ENCODE measurements around the gene SHMT2. TPM values are rescaled to one million over a fixed set of nuclear protein-coding genes. Genes with fewer than 3 reads are reported as not detected.
A peak's percentile ranks its signal among the peaks of the same experiment; 100 is the strongest.

SHMT2 gene
- total RNA-seq, 1 donor from 2014 or later: 197 TPM

DNA sequence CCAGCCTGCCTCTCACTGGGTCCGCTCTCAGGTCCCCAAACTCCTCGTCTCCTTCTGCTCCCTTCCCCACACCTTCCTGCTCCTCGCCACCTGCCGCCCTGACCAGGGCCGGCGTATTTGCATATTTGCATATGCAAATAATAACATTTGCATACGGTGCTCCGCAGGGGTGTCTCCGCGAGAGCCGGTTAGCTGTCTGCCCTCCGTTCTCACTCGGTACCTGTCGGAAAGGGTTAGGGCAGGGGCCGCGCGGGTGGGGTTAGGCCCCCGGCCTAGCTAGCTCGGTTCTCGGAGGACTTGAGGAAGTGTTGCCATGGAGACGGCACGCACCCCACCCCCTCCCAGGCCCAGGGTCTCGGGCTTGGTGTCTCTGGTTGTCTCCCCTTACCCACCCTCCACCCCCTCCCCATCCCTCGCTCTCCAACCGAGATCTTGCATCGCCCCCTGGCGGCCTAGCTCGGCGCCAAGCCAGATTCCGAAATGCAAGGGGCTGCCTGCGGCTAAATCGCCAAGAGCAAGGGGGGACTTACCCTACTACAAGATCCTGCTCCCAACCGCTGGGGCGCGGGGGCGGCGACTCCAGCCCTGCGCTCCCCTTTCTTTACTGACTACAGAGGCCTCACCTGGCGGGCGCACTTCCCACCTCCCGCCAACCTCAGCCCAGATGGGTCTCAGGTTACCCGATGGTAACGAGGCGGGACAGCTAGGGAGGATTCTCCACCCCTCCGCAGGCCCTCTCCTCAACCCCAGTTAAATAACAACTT lies 13.4 kb downstream of the SHMT2 start:
- Histone ChIP-seq H3K4me3 (ENCODE audit: insufficient read depth, low read depth, low read length) (peak overlapping the region; percentile 17), H3K79me2 (ENCODE audit: insufficient read depth, low read length) (no peaks in the 10 kb centered on the region), H3K4me1 (ENCODE audit: insufficient read depth, low read length) (peaks cover 30% of the 10 kb centered on the region), H3K27ac (ENCODE audit: low read depth, low read length) (no peak overlapping the region), H3K27me3 (ENCODE audit: insufficient read depth, low read length) (peaks cover 25% of the 10 kb centered on the region), H3K9me3 (ENCODE audit: insufficient read depth, low read depth, low read length) (no peaks in the 10 kb centered on the region), H3K9ac (ENCODE audit: low read length) (peak overlapping the region; percentile 20), H3K36me3 (ENCODE audit: insufficient read depth, low read length) (no peaks in the 10 kb centered on the region), H3K4me2 (ENCODE audit: low read length) (peak overlapping the region; percentile 88), H4K20me1 (ENCODE audit: insufficient read depth, low read length) (peaks cover 14% of the 10 kb centered on the region), H2AFZ (ENCODE audit: low read depth, low read length) (no peak overlapping the region)
- H3K9me3 Mint-ChIP-seq (ENCODE audit: unreplicated experiment): no peaks in the 10 kb centered on the region
- TF ChIP-seq EZH2 (IDR thresholded peaks at IDR 0.05; ENCODE audit: insufficient read depth, low read length) (no peak), CTCF (IDR thresholded peaks at IDR 0.05; ENCODE audit: insufficient read depth, low read depth, low read length) (peak; percentile 28)
- no peak for FAIRE-seq
- H3K4me3 Mint-ChIP-seq (ENCODE audit: unreplicated experiment): peak overlapping the region; percentile 46
- H3K4me1 Mint-ChIP-seq (ENCODE audit: low read depth, unreplicated experiment): peaks cover 21% of the 10 kb centered on the region
- H3K36me3 Mint-ChIP-seq (ENCODE audit: low read depth, unreplicated experiment): peaks cover 6% of the 10 kb centered on the region
- H3K27me3 Mint-ChIP-seq (ENCODE audit: low read depth, unreplicated experiment): peaks cover 30% of the 10 kb centered on the region
- no peak for DNase-seq (ENCODE audit: low read depth)
- H3K27ac Mint-ChIP-seq (ENCODE audit: unreplicated experiment): peak overlapping the region; percentile 26

DNA sequence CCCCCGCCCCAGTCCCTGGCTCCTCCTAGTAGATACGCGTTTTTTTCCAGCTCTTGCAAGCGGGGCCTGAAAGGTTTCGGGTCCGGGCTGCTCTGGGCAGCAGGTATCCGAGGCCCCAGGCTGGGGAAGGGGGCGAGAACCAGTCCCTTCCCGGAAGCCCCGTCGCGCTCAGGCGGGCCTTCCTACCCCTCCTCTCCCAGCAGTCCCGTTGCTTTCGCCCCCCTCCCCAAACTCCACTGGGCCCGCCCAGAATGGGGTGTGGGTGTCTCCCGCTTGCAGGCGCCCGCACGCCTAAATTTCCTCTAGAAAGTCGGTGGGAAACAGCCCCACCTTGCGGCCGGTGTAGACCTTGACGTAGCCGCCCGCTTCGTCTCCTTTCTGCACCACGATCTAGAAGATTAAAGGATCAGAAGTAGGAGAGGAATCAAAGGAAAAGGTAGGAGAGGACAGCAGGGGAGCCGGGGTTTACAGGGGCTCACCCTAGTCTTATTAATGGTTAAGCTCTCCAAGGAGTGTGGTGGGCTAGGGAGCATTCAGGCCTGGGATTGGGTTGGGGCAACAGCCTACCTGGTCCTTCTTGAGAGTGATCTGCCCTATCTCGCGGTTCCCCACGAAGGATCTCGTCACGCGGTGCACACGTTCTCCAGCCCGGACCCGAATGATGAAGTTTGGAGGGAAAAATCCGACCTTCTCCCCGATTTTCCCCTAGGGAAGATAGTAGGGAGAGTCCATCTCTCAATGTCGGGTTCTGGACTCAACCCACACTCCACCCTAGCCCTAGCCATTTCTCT lies 14.2 kb downstream of the SHMT2 start:
- Mint-ChIP-seq H3K27ac (ENCODE audit: unreplicated experiment) (peak overlapping the region; percentile 53), H3K4me1 (ENCODE audit: low read depth, unreplicated experiment) (peaks cover 19% of the 10 kb centered on the region), H3K9me3 (ENCODE audit: unreplicated experiment) (no peaks in the 10 kb centered on the region), H3K27me3 (ENCODE audit: low read depth, unreplicated experiment) (peaks cover 30% of the 10 kb centered on the region), H3K4me3 (ENCODE audit: unreplicated experiment) (peak overlapping the region; percentile 70), H3K36me3 (ENCODE audit: low read depth, unreplicated experiment) (peaks cover 8% of the 10 kb centered on the region)
- peak overlapping the region; percentile 88 for H3K4me2 ChIP-seq (ENCODE audit: low read length)
- peaks cover 14% of the 10 kb centered on the region for H4K20me1 ChIP-seq (ENCODE audit: insufficient read depth, low read length)
- no peaks in the 10 kb centered on the region for H3K79me2 ChIP-seq (ENCODE audit: insufficient read depth, low read length)
- FAIRE-seq (no peak), DNase-seq (ENCODE audit: low read depth) (no peak)
- no peak overlapping the region for H2AFZ ChIP-seq (ENCODE audit: low read depth, low read length)
- TF ChIP-seq EZH2 (IDR thresholded peaks at IDR 0.05; ENCODE audit: insufficient read depth, low read length) (no peak), CTCF (IDR thresholded peaks at IDR 0.05; ENCODE audit: insufficient read depth, low read depth, low read length) (peak; percentile 68)
- no peaks in the 10 kb centered on the region for H3K9me3 ChIP-seq (ENCODE audit: insufficient read depth, low read depth, low read length)
- no peaks in the 10 kb centered on the region for H3K36me3 ChIP-seq (ENCODE audit: insufficient read depth, low read length)
- peaks cover 30% of the 10 kb centered on the region for H3K4me1 ChIP-seq (ENCODE audit: insufficient read depth, low read length)
- no peak overlapping the region for H3K4me3 ChIP-seq (ENCODE audit: insufficient read depth, low read depth, low read length)
- H3K9ac ChIP-seq (ENCODE audit: low read length): peak overlapping the region; percentile 20
- no peak overlapping the region for H3K27ac ChIP-seq (ENCODE audit: low read depth, low read length)
- peaks cover 21% of the 10 kb centered on the region for H3K27me3 ChIP-seq (ENCODE audit: insufficient read depth, low read length)
